T1000 (cell line): Measurements from ENCODE around the gene GRPEL1.

Experiments
- DNase-seq: peaks from one replicate; lab custom pipeline; 2025; ENCODE audit warnings: mixed read lengths; lab: John Stamatoyannopoulos, UW

Gene GRPEL1

DNA sequence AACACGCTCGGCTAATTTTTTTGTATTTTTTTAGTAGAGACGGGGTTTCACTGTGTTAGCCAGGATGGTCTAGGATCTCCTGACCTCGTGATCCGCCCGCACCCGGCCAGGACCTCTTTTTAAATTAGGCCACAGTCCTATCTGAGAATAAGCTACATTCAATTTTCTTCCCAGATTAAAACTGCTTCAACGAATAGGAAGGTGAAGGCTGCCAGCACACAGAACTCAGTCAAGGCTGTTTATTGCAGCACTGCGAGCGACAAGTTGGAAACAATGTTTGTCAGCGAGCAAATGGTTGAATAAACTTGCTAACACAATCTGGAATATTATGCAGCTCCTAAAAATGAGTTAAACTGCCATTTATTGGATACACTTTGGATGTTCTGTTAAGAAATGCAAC, 1.9 kb downstream of the GRPEL1 start:
- DNase-seq = no peak

DNA sequence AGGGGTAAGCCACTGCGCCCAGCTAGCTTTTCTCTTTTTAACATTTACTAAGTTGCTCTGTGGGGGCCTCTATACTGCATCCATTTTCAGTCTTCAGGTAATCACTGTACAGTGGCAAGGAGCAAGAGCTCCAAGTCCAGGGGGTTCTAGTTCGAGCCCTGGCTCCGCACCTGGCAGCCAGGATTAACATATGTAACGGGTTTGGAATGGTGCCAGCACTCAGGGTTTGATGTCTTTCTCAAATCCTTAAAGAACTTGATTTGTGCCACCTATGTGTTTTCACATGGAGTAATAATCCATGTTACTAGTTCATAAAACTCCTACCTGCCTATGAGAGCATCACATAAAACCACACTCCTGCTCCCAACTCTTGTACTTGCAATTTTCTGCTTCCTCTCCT, 4.5 kb downstream of the GRPEL1 start:
- DNase-seq = no peak

DNA sequence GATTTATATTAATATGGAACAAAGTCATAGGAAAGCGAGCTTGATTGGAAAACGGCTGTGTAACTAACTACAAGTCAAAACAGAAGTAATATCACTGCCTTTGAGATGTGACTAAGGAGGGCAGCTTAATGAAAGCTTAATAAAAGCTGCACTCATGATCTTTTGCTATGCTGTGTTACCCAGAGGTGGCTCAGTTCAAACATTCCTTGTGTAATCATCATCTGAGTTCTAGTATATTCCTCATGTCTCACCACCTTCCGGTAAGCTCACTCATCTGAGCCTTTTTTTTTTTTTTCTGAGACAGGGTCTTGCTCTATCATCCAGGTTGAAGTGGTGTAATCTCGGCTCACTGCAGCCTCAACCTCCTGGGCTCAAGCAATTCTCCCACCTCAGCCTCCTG, 5.0 kb downstream of the GRPEL1 start:
- no peak for DNase-seq

DNA sequence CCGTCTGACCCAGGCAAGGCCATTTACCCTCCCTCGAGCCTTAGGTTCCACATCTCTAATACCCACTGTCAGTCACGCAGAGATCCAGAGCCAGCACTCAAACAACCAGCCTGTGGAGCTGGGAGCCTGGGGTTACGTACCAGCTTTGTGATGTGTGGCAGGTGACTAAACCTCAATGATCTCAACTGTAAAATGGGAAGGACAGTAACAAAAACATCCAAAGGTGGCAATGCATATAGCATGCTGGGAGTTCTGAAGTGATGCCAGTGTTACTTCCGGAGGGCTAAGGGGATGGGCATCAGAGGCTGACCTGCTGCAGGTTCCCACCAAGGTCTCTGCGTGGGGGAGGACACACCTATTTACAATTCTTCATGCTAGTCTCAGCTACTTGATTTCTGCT, 6.0 kb downstream of the GRPEL1 start:
- no peak for DNase-seq

DNA sequence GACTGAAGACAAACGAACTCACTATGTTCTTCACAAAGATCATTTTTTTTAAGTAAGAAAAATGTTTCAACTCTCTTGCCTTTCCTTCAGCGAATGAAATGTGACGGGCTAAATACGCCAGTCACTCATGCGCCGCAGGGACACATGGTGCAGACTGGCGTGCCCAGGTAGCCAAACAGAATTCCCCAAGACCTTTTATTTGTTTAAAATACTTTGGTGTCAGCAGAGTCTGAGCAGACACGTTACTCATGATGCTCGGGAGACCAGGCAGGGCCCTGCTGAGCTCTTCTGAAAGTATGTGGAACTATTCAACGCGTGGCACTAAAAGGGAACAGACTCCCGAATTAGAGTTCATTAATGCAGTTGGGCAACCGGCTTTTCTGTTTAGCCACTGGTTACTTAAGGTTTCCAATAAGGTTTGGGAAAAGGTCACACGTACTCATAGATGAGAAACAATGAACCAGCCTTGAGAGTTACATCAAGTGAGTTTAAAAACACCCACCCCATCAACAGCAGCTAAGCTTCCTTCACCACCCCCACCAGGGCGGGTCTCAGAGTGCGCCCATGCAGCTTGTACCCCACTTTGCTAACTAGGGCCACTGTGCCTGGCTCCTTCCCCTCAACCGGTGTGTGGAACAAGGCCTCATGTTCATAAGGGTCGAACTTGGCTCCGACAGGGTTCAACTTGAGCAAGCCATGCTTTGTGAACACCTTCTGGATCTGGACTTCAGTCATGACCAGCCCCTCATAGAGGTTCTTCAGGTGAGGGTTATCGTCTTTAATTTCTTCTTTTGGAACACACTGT, 7.3 kb downstream of the GRPEL1 start:
- DNase-seq = no peak

DNA sequence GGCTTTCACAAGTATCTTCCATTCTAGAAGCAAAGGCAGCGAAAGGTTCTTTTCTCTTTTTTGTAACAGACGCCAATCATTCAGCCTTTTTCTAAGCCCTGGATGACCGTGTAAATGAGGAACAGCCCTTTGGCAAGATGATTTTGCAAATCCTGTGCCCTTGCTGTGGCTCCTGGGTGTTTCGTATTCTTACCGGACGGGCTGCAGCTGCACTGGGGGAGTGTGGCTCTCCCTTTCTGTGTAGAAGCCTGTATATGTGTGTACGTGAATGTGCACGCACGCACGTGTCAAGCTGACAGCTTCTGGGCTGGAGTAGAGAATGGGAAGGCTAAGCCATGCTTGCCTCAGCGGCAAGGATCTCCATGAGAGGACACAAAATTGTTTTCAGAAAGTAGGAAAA, 8.2 kb downstream of the GRPEL1 start:
- DNase-seq = no peak

- DNase-seq = no peak
Measured at GRCh38 chr4:7058792-7059191, 9.1 kb downstream of the GRPEL1 start.

DNA sequence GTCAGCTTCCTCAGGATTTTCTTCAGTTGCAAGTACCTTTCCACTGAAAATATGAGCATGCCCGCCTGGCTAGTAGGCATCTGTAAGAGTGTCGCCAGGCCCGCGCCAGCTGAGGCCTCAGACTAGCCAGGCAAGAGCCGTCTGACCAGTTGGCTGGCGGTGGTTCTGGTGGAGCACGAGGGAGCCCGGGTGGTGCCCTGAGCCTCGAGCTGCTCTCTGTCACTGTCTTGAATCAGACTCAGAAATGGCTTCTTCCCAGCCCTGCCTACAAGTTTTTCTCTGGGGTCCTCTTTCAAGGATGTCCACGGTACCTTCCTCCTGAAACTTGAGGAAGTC, 11.9 kb downstream of the GRPEL1 start:
- DNase-seq = no peak

GRCh38 chr4:7055111-7055989, 12.5 kb downstream of the GRPEL1 start:
- no peak for DNase-seq

DNA sequence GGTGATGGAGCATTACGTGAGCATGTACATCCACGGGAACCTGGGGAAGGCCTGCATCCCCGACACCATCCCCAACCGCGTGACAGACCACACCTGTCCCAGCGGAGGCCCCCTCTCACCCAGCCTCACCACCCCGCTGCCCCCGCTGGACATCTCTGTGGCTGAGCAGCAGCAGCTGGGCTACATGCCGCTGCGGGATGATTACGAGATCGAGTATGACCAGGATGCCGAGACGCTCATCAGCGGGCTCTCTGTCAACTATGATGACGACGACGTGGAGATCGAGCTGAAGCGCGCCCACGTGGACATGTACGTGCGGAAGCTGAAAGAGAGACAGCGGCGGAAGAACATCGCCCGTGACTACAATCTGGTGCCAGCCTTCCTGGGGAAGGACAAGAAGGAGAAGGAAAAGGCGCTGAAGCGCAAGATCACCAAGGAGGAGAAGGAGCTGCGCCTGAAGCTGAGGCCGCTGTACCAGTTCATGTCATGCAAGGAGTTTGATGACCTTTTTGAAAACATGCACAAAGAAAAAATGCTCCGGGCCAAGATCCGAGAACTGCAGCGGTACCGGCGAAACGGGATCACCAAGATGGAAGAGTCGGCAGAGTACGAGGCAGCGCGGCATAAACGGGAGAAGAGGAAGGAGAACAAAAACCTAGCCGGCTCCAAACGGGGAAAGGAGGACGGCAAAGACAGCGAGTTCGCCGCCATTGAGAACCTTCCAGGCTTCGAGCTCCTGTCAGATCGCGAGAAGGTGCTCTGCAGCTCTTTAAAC, 13.6 kb downstream of the GRPEL1 start:
- DNase-seq = no peak

GRCh38 chr4:7052923-7053715, 14.7 kb downstream of the GRPEL1 start:
- no peak for DNase-seq

- DNase-seq = no peak
Measured at GRCh38 chr4:7052313-7052712, 15.6 kb downstream of the GRPEL1 start.

GRCh38 chr4:7051905-7052304, 16.0 kb downstream of the GRPEL1 start:
- no peak for DNase-seq

GRCh38 chr4:7051144-7051495, 16.7 kb downstream of the GRPEL1 start:
- DNase-seq = no peak

DNA sequence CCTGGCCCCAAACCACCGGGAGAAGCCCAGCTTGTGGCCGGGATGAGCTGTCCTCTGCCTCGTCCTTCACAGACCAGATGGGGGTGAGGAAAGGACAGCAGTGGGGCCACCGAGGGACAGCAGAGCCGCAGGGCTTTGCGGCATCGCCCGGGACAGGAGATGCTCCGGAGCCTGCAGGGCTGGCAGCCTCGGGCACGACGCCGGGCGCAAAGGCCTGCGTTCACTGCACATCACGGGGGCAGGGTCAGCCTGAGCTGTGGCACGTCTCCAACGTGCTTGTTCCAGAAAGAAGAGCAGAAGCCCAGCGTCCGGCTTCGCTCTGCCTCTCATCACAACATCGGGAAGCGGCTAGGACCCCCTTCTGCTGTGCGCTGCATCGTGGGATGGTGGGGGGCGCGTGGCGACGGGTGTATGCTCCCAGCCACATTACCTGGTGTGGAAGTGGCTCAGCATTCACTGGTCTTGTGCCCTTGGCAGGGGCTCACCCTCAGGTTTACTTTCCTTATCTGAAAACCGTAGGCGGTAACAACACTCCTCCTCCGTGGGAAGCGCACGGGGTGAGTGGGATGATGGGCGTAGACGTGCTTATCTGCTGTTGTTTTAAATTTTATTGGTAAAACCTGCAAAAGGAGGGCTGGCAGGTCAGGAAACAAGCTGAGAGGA, 17.3 kb downstream of the GRPEL1 start:
- DNase-seq = no peak

GRCh38 chr4:7049739-7050138, 18.1 kb downstream of the GRPEL1 start:
- DNase-seq = no peak

GRCh38 chr4:7049295-7049694, 18.6 kb downstream of the GRPEL1 start:
- no peak for DNase-seq

DNA sequence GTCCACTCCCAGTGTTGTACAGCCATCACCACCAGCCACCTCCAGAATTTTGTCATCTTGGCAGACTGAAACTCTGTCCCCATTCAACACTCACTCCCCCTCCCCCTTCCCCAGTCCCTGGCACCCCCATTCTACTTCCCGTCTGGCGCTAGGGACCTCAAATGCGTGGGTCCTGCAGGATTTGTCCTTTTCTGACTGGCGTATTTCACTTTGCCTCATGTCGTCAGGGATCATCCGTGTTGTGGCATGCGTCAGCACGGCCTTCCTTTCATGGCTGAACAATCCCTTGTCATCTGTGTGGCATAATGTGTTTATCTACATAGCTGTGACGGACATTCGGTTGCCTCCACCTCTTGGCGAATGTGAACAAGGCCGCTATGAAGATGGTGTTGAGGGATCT, 19.2 kb downstream of the GRPEL1 start:
- no peak for DNase-seq

- no peak for DNase-seq
Measured at GRCh38 chr4:7046971-7047370, 20.9 kb downstream of the GRPEL1 start.

GRCh38 chr4:7045961-7046921, 21.6 kb downstream of the GRPEL1 start:
- no peak for DNase-seq
